Activated T-helper 9 cell treated with anti-CD3 and anti-CD28 coated beads, Interleukin-2, amount 50 U/mL, for 16 hours (primary cell): ENCODE results near the gene FGL2.
"Not testable (repeated sequence)": the region's sequence is repeated elsewhere in the genome, so short reads cannot be mapped to it uniquely, and the experiment has no call there.

Experiments used
- DNase-seq: peaks from one replicate; pipeline ENCODE4 v3.0.0-alpha.2; 2020; ENCODE audit warnings: low read depth

FGL2 gene

GRCh38 chr7:77155601-77156377 is 43.8 kb downstream of the FGL2 start:
- DNase-seq: not testable (repeated sequence)

DNA sequence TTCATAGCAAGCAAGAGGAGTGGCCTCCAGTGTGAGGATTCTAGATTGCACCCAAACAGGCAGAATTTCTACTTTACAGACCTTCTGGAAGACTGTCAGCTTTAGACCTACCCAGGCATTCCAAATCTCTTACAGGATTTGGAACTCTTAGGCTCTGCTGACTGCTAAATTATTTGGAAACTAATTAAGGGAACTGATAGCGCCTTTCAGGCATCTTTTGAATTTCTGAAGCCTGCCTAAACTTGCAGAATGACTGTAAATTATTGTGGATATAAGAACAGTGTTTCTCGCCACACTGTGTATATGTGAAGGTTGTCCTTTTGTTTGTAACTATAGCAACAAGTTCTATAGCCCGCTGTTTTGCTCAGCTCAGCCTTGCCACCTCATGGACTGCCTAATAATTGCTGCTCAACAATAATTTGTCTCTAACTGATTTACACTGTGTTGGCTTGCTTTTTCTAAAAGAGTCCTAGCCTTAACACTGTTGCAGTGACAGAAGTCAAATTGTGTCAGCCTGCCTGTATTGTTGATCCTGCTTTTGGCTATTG is 44.6 kb downstream of the FGL2 start:
- DNase-seq: not testable (repeated sequence)

DNA sequence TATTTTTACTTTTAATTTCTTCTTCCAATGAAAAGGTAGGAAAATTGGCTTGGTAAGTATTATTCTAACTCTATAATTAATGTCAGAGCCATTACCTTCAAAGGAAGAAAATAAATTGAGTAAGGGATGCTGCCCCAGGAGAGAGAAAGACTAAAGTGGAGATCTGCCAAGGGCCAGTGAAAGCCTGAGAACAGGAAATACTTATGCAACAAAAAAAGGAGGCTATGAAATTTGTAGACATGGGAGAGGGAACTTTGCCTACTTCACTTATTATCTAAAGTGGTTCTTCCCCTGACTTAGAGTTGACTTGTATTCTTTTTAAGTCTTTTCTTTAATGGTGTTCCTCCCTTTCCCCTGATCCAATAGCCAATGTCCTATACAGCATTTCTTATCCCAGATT is 47.4 kb downstream of the FGL2 start:
- not testable (repeated sequence) for DNase-seq
